Activated CD8-positive, alpha-beta T cell treated with anti-CD3 and anti-CD28 coated beads, Interleukin-2, amount 10 ng/mL, durations not matched to agents 7 days and 5 days (primary cell): ENCODE data around the gene UBE2D2. TPM values are rescaled to one million over a fixed set of nuclear protein-coding genes. Genes with fewer than 3 reads are reported as not detected.

ENCODE experiments used
- ATAC-seq: fragments of 150-1000 bp; cut with Tn5 transposase; one replicate; pipeline ENCODE4 v1.10.0; 2021; ENCODE audit warnings: moderate library complexity
- CTCF ChIA-PET: fragments of 350-600 bp; sonication (Branson Sonifier 250); formaldehyde crosslinking; loops from one replicate; lab custom pipeline; 2021; ENCODE audit warnings: antibody characterized with exemption; lab: Charles Lee
- POLR2A ChIA-PET: fragments of 350-600 bp; sonication (Branson Sonifier 250); formaldehyde crosslinking; loops from one replicate; lab custom pipeline; 2021; ENCODE audit warnings: antibody characterized with exemption; lab: Charles Lee
- DNase-seq: peaks from one replicate; pipeline ENCODE4 v3.0.0-alpha.2; 2020
- H3K27ac Mint-ChIP-seq: one replicate; pipeline ENCODE4 v1.8.0; 2021; ENCODE audit warnings: mild to moderate bottlenecking, mixed read lengths
- H3K27me3 Mint-ChIP-seq: one replicate; pipeline ENCODE4 v1.8.0; 2021; ENCODE audit warnings: low read depth, mixed read lengths
- H3K36me3 Mint-ChIP-seq: one replicate; pipeline ENCODE4 v1.8.0; 2021; ENCODE audit warnings: low read depth, mixed read lengths
- H3K4me1 Mint-ChIP-seq: one replicate; pipeline ENCODE4 v1.8.0; 2021; ENCODE audit warnings: low read depth, mixed read lengths
- H3K4me3 Mint-ChIP-seq: one replicate; pipeline ENCODE4 v1.8.0; 2021; ENCODE audit warnings: mild to moderate bottlenecking, mixed read lengths
- H3K9me3 Mint-ChIP-seq: one replicate; pipeline ENCODE4 v1.8.0; 2022; ENCODE audit warnings: mixed read lengths; ENCODE audit not compliant: insufficient read depth
- total RNA-seq, 2 experiments: library from RNA; stranded (reverse); gene quantifications; one replicate each; pipeline ENCODE4 v1.2.3, GENCODE V29; 2021

Gene UBE2D2
- total RNA-seq, 2 experiments from 2014 or later: 227 to 232 TPM

DNA sequence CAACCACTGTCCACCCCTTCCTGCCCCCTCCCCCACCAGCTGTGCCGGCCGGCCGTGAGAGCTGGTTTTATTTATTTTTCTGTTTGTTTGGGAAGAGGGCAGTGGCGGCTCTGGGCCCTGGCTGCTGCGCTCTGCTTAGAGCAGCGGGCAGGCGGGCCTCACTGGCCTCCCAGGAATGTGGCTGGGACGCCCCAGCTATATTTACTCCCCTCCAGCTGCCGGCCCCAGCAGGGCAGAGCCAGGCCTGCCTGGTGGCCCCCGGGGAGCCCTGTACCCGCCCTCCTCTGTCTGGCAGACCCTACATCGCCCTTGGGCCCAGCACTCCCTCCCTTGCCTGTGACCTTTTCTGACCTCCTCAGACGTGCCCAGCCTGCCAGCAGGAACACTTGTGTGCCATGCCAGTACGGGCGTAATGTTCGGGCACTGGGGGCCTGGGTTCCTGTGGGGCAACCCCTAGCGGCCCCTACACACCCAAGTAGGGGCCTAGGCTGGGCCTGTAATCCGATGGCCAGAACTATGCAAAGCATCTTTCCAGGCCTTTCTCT, 94.7 kb downstream of the UBE2D2 start:
- ChIA-PET CTCF (interaction anchor here (8.8 kb wide), 1 partner anchor 21 kb away, joined by 100 read pairs; no protein-coding TSS in a partner anchor), POLR2A (no interaction called here)
- peaks cover 50% of the 10 kb centered on the region for H3K4me1 Mint-ChIP-seq
- ATAC-seq (no peak), DNase-seq (no peak)
- no peak overlapping the region for H3K4me3 Mint-ChIP-seq
- no peaks in the 10 kb centered on the region for H3K36me3 Mint-ChIP-seq
- peaks cover 22% of the 10 kb centered on the region for H3K27me3 Mint-ChIP-seq
- no peak overlapping the region for H3K27ac Mint-ChIP-seq
- H3K9me3 Mint-ChIP-seq: no peaks in the 10 kb centered on the region

GRCh38 chr5:139657363-139658321, 96.5 kb downstream of the UBE2D2 start:
- peak overlapping the region; percentile 68 for H3K27ac Mint-ChIP-seq
- ATAC-seq (no peak), DNase-seq (no peak)
- H3K27me3 Mint-ChIP-seq: peaks cover 7% of the 10 kb centered on the region
- H3K4me3 Mint-ChIP-seq: no peak overlapping the region
- peaks cover 35% of the 10 kb centered on the region for H3K4me1 Mint-ChIP-seq
- no peaks in the 10 kb centered on the region for H3K36me3 Mint-ChIP-seq
- ChIA-PET CTCF (interaction anchor here (1.0 kb wide), 1 partner anchor 32 kb away, joined by 3 read pairs; no protein-coding TSS in a partner anchor), POLR2A (interaction anchor here (0.6 to 1.0 kb wide), 2 partner anchors 12 to 44 kb away, joined by 3 to 4 read pairs; no protein-coding TSS in a partner anchor)
- H3K9me3 Mint-ChIP-seq: no peaks in the 10 kb centered on the region

DNA sequence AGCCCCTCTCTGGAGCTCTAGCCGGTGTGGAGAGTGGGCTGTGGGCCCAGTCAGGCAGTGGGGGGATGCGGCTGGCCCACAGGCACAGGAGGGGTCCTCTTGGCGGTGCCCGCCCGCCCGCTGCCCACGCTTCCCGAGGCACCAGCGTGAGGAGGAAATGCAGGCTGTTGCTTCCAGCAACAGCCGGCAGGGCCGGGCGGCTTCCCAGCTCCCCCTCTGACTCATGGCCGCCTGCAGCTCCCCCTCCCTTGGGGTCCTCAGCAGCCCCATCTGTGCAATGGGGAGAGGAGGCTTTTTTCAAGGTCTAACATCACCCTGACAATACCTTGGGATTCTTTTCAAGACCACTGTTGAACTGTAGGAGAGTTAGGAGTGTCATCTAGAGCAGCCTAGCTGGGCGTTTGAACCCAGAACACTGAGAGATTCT, 97.4 kb downstream of the UBE2D2 start:
- Mint-ChIP-seq H3K9me3 (no peaks in the 10 kb centered on the region), H3K4me1 (peaks cover 26% of the 10 kb centered on the region), H3K27me3 (peaks cover 3% of the 10 kb centered on the region), H3K4me3 (no peak overlapping the region), H3K36me3 (no peaks in the 10 kb centered on the region), H3K27ac (no peak overlapping the region)
- no peak for DNase-seq
- ATAC-seq: no peak
- ChIA-PET CTCF (interaction anchor here (1.4 kb wide), 1 partner anchor 24 kb away, joined by 4 read pairs; no protein-coding TSS in a partner anchor), POLR2A (interaction anchor here (1.0 kb wide), 1 partner anchor 12 kb away, joined by 4 read pairs; no protein-coding TSS in a partner anchor)

DNA sequence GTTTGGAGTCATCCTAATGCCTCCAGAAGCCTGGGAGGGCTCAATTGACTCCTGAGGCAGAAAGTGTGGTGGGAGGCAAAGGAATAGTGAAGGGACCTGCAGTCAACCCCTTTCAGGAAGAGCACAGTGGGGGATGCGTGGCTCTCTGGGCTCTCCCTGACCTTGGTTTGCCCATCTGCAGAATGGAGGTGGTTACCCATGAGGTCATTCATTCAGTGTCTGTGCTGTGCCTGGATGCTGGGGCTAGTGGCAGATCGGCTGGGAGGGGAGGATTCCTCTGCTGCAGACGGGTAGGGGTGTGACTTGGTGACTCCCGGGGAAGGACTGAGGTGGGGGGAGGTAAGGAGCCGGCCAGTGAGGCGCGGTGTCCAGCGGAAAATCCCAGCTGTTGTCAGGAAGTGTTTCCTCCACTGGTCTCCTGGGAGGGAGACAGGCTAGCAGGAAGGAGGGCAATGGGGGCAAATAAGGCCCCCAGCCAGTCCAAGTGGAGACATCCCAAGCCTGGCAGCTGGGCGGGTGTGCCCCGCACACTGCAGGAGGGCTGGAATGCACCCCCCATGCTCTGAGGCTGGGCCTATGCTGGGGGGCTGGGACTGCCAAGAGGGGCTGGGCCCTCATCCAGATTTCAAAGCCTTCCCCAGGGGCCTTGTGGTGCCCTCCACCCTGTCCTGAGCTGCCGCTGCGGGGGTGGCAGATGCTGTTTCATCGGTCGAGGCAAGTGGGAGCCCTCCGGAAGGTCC, 98.0 kb downstream of the UBE2D2 start:
- DNase-seq (no peak), ATAC-seq (no peak)
- Mint-ChIP-seq H3K9me3 (no peaks in the 10 kb centered on the region), H3K27me3 (peaks cover 3% of the 10 kb centered on the region), H3K36me3 (no peaks in the 10 kb centered on the region), H3K4me1 (peaks cover 20% of the 10 kb centered on the region), H3K27ac (peak overlapping the region; percentile 43), H3K4me3 (no peak overlapping the region)
- ChIA-PET CTCF (interaction anchor here (1.2 to 1.4 kb wide), 2 partner anchors 23 to 25 kb away, joined by 4 to 5 read pairs; no protein-coding TSS in a partner anchor), POLR2A (interaction anchor here (1.3 kb wide), 1 partner anchor 12 kb away, joined by 5 read pairs; no protein-coding TSS in a partner anchor)

DNA sequence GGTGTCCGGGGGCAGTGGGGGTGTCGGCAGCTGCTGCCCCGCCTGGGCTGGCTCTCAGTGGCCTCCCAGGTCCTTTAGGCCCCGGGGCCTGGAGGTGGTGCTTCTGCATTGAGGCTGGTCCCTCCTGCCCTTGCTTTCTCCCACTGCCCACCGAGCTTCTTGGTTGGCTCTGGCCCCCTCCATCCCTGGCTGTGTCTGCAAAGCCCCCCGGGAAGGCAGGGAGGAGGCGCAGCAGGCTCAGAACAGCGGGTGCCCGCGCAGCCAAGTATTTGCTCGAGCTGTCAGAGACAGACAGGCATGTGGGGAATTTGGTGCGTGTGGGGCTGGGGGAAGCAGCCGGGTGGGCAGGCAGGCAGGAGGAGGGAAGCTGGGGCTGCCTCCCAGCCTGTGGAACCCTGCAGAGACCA, 98.6 kb downstream of the UBE2D2 start:
- no peak for DNase-seq
- peaks cover 19% of the 10 kb centered on the region for H3K4me1 Mint-ChIP-seq
- ChIA-PET POLR2A (interaction anchor here (1.3 kb wide), 1 partner anchor 11 kb away, joined by 5 read pairs; no protein-coding TSS in a partner anchor), CTCF (interaction anchor here (1.2 to 1.4 kb wide), 2 partner anchors 24 to 25 kb away, joined by 4 to 5 read pairs; no protein-coding TSS in a partner anchor)
- no peak overlapping the region for H3K27ac Mint-ChIP-seq
- no peaks in the 10 kb centered on the region for H3K36me3 Mint-ChIP-seq
- no peak for ATAC-seq
- H3K27me3 Mint-ChIP-seq: peaks cover 3% of the 10 kb centered on the region
- no peak overlapping the region for H3K4me3 Mint-ChIP-seq
- H3K9me3 Mint-ChIP-seq: no peaks in the 10 kb centered on the region

- peaks cover 19% of the 10 kb centered on the region for H3K4me1 Mint-ChIP-seq
- CTCF ChIA-PET: interaction anchor here (1.1 to 1.9 kb wide), 3 partner anchors 10 to 25 kb away, joined by 3 to 5 read pairs (median 5); no protein-coding TSS in a partner anchor
These were observed 99.2 kb downstream of the UBE2D2 start for GRCh38 chr5:139660105-139660922.

DNA sequence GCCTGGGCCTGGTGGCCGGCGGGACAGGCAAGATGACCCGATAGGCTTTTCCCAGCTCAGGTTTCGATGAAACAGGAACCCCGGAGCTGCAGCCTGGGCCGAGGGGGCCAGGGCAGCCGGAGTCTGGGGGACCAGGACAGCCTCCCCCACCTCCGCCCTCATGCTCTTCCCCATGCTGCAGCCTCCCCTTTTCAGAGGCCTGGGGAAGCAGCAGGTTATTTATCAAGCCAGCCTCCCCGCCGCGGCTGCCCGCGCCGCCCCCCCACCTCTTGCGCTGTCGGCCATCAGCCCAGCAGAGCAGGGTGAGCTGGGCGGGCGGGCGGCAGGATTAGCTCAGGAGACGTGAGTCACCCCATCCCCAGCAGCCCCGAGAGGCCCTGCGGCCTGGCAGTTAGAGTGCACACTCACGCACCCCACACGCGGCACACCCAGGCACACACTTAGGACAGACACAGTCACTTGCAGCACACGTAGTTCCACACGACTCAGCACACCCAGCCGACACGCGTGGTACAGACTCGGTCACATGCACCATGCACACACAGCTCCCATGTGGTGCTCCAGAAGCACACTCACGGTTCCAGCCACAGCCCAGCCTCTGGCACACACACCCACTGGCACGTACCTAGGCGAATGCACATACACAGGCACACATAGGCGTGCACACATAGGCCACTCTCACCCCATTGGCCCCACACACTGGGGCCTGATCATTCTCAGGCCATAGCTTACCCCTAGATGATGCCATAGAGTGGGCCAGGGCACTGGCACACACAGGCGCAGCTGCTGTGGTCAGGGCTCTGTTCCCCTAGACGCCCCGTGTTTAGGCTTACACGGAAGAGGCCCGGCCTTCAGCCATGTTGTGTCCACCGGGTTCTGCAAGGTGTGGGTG, 100.0 kb downstream of the UBE2D2 start:
- Mint-ChIP-seq H3K27me3 (peaks cover 3% of the 10 kb centered on the region), H3K4me1 (peaks cover 20% of the 10 kb centered on the region), H3K36me3 (no peaks in the 10 kb centered on the region), H3K27ac (no peak overlapping the region), H3K9me3 (no peaks in the 10 kb centered on the region), H3K4me3 (no peak overlapping the region)
- ChIA-PET CTCF (interaction anchor here (1.1 to 1.9 kb wide), 2 partner anchors 9 to 10 kb away, joined by 3 to 5 read pairs; no protein-coding TSS in a partner anchor), POLR2A (no interaction called here)
- DNase-seq (no peak), ATAC-seq (no peak)

More at GRCh38 chr5:139660105-139660922, 99.2 kb downstream of the UBE2D2 start:
- POLR2A ChIA-PET: interaction anchor here (1.3 kb wide), 1 partner anchor 10 kb away, joined by 5 read pairs; no protein-coding TSS in a partner anchor
- no peak for ATAC-seq
- Mint-ChIP-seq H3K27ac (no peak overlapping the region), H3K4me3 (no peak overlapping the region), H3K36me3 (no peaks in the 10 kb centered on the region), H3K27me3 (peaks cover 3% of the 10 kb centered on the region), H3K9me3 (no peaks in the 10 kb centered on the region)
- DNase-seq: no peak

DNA sequence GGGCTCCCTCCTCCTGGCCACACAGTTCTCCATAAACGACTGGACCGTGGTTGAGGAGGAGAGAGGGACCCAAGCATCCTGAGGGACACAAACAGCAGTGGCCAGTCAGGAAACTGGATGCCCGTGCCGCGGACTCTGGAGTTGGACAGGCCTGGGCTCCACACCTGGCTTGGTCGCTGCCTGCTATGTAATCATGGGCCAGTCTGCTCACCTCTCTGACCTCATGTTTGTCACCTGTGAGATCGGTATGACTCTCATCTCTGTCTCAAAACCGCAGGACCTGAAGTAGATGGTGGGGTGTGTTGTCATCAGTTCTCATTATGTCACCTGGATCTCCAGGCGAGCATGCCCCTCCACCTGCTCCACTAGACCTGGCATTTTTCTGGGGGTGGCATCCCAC, 101.5 kb downstream of the UBE2D2 start:
- Mint-ChIP-seq H3K36me3 (no peaks in the 10 kb centered on the region), H3K27ac (peak overlapping the region; percentile 12), H3K4me1 (peaks cover 28% of the 10 kb centered on the region), H3K4me3 (no peak overlapping the region), H3K27me3 (peaks cover 3% of the 10 kb centered on the region), H3K9me3 (no peaks in the 10 kb centered on the region)
- ATAC-seq (no peak), DNase-seq (no peak)
- ChIA-PET POLR2A (interaction anchor here (0.6 to 1.5 kb wide), 2 partner anchors 12 to 509 kb away, joined by 3 read pairs; no protein-coding TSS in a partner anchor), CTCF (no interaction called here)

- peaks cover 28% of the 10 kb centered on the region for H3K4me1 Mint-ChIP-seq
These were observed 102.3 kb downstream of the UBE2D2 start for GRCh38 chr5:139663207-139664085.

More at GRCh38 chr5:139663207-139664085, 102.3 kb downstream of the UBE2D2 start:
- no peaks in the 10 kb centered on the region for H3K9me3 Mint-ChIP-seq
- H3K27me3 Mint-ChIP-seq: peaks cover 3% of the 10 kb centered on the region
- no peak overlapping the region for H3K4me3 Mint-ChIP-seq
- DNase-seq (no peak), ATAC-seq (no peak)
- H3K27ac Mint-ChIP-seq: no peak overlapping the region
- ChIA-PET CTCF (no interaction called here), POLR2A (interaction anchor here (1.5 kb wide), 1 partner anchor 12 kb away, joined by 3 read pairs; no protein-coding TSS in a partner anchor)
- H3K36me3 Mint-ChIP-seq: no peaks in the 10 kb centered on the region
